Measurements from ENCODE around the gene HDHD3. TPM values are rescaled to one million over a fixed set of nuclear protein-coding genes. Genes with fewer than 3 reads are reported as not detected.
A peak's percentile ranks its signal among the peaks of the same experiment; 100 is the strongest.

Gene HDHD3
- total and polyA plus RNA-seq, 12 donors = 89.1 to 343 (median 194) TPM

GRCh38 chr9:113417370-113417769 is 40.6 kb upstream of the HDHD3 start:
- Histone ChIP-seq H3K27ac (no peak overlapping the region), H3K4me3 (no peak overlapping the region), H3K9me3 (replicated peaks in 1 of 3) (no peaks in the 10 kb centered on the region), H3K4me1 (replicated peaks in 1 of 2) (no peaks in the 10 kb centered on the region), H3K27me3 (no peaks in the 10 kb centered on the region), H3K36me3 (replicated peaks in 1 of 2) (no peaks in the 10 kb centered on the region)
- TF ChIP-seq CTCF (IDR thresholded peaks at IDR 0.05) (no peak), POLR2A (IDR thresholded peaks at IDR 0.05) (no peak)
- intact Hi-C loops (cut with DNase I) = no loop called here
- WGBS, 4 donors = 79 to 86% (median 85%) methylated on average over 4 of the region's 4 CpGs
- no peak for DNase-seq

DNA sequence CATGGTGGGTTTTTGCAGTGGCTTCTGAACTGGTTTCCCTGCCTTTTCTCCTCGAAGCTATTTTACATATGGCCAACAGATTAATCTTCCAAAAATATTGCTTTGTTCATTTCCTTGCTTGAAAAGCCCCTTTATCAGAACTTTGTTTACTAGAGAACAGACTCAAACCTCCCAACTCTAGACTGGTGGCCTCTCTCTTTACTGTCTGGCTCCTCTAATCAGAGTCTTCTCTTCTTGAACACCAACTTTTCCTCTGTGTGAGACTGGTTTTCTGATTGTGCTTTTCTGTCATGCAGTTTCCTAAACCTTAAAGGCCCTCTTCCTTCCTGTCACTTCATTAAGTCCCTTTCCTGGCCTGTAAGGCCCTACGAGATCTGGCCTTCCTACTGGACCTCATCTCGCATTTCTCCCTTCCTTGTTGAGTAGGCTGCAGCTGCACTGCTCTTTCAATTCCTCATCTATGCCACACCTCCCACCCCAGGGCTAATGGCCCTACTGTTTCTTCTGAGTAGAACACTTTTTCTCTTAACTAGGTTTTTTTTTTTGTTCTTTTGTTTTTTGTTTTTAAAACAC is 39.4 kb upstream of the HDHD3 start:
- peak overlapping the region in 1 of 5 donors; percentile 21 for H3K27ac ChIP-seq
- no peak for TF ChIP-seq POLR2A (IDR thresholded peaks at IDR 0.05)
- intact Hi-C loops (cut with DNase I) = no loop called here
- H3K4me3 ChIP-seq = no peak overlapping the region
- H3K9me3 ChIP-seq (replicated peaks in 1 of 3) = no peaks in the 10 kb centered on the region
- peaks cover 0 to 5% of the 10 kb centered on the region in 2 donors for H3K4me1 ChIP-seq (replicated peaks in 1 of 2)
- 59 to 67% (median 61%) methylated on average over 3 of the region's 3 CpGs for WGBS, 4 donors
- no peaks in the 10 kb centered on the region for H3K36me3 ChIP-seq (replicated peaks in 1 of 2)
- DNase-seq = no peak
- no peaks in the 10 kb centered on the region for H3K27me3 ChIP-seq

- no peaks in the 10 kb centered on the region for H3K9me3 ChIP-seq (replicated peaks in 1 of 3)
- H3K4me1 ChIP-seq (replicated peaks in 1 of 2) = peaks cover 0 to 22% of the 10 kb centered on the region in 2 donors
- peak; percentile 93 to 98 (median 96) for DNase-seq
- no peaks in the 10 kb centered on the region for H3K27me3 ChIP-seq
- H3K27ac ChIP-seq = peak within 1 kb of the TSS; percentile 69 to 97 (median 94)
- WGBS, 4 donors = 0 to 1% (median 1%) methylated on average over 22 to 61 of the region's 61 CpGs
- intact Hi-C loops (cut with DNase I) = no loop called here
- H3K4me3 ChIP-seq = peak within 1 kb of the TSS; percentile 44 to 96 (median 68)
- peaks cover 0 to 20% of the 10 kb centered on the region in 2 donors for H3K36me3 ChIP-seq (replicated peaks in 1 of 2)
- TF ChIP-seq POLR2A (IDR thresholded peaks at IDR 0.05) (peak; percentile 75 to 91), CTCF (IDR thresholded peaks at IDR 0.05) (peak in 2 of 6 experiments; percentile 8 to 18)
These were observed 33.5 kb upstream of the HDHD3 start, which contains the start of the genes C9orf43 and POLE3 for GRCh38 chr9:113410207-113410864. TSS of gene C9orf43 (plus strand) at chr9:113410747. CDS start at chr9:113413494, 2,747 bp downstream. TSS of gene POLE3 (minus strand) at chr9:113410675. CDS start at chr9:113410293, 382 bp downstream.

DNA sequence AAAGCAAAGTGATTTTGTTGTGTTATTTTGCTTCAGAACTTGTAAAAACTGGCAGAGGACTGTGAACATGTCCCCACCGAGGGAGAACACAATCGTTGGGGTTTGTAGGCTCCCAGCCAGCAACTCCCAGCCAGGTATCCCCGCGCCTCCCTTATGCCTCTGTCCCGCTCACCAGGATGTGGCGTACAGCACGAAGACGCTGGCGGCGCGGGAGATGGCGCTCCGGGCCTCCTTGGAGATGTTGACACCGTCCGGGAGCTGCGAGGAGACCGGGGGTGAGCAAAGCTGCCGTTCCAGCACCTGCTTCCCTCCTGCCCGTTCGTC is 33.1 kb upstream of the HDHD3 start:
- no peak for TF ChIP-seq POLR2A (IDR thresholded peaks at IDR 0.05)
- TF ChIP-seq CTCF (IDR thresholded peaks at IDR 0.05) = no peak
- no peak for DNase-seq
- peaks cover 0 to 22% of the 10 kb centered on the region in 2 donors for H3K4me1 ChIP-seq (replicated peaks in 1 of 2)
- peak overlapping the region; percentile 69 to 97 (median 94) for H3K27ac ChIP-seq
- no peaks in the 10 kb centered on the region for H3K27me3 ChIP-seq
- H3K9me3 ChIP-seq (replicated peaks in 1 of 3) = no peaks in the 10 kb centered on the region
- WGBS, 4 donors = 0 to 1% (median 0%) methylated on average over 11 to 20 of the region's 20 CpGs
- peak overlapping the region; percentile 20 to 96 (median 68) for H3K4me3 ChIP-seq
- intact Hi-C loops (cut with DNase I) = loop anchor here (5.0 to 10.0 kb wide), 2 partner anchors 98 to 105 kb away; partner anchors contain the start of gene RNF183 (in 1 of the 2)
- peaks cover 0 to 20% of the 10 kb centered on the region in 2 donors for H3K36me3 ChIP-seq (replicated peaks in 1 of 2)

Data from adrenal gland (tissue), 12 donors.